Measurements from ENCODE around the gene A2ML1.

- TF ChIP-seq CTCF (IDR thresholded peaks at IDR 0.05; ENCODE audit: insufficient read depth, low read depth, low read length): no peak
- TF ChIP-seq EZH2 (IDR thresholded peaks at IDR 0.05; ENCODE audit: insufficient read depth, low read length): no peak
Measured at GRCh38 chr12:8916154-8916553, 93.7 kb downstream of the A2ML1 start.

All from astrocyte (in vitro differentiated cells and primary cell).